Upper lobe of left lung (tissue), 6 donors: ENCODE results near the gene ASCC1. TPM values are rescaled to one million over a fixed set of nuclear protein-coding genes. Genes with fewer than 3 reads are reported as not detected.

Experiments used
- ATAC-seq, 2 donors: fragments of 200-7000 bp; cut with Tn5 transposase; one replicate each; pipeline ENCODE4 v1.9.1; 2022; ENCODE audit warnings: mild to moderate bottlenecking in 2 of 2, moderate library complexity in 2 of 2; ENCODE audit not compliant: low FRiP score in 2 of 2
- DNase-seq, 2 donors: peaks; one replicate each; pipeline ENCODE4 v3.0.0-alpha.2; 2019 to 2020
- H3K27ac ChIP-seq, 4 donors: fragments of 200-600 bp; sonication (generic); one replicate each; pipeline ENCODE4 v1.5.1; 2016 to 2019
- H3K27me3 ChIP-seq, 4 donors: fragments of 200-600 bp; sonication (generic); one replicate each; pipeline ENCODE4 v1.5.1; 2017 to 2019
- H3K36me3 ChIP-seq, 4 donors: fragments of 200-600 bp; sonication (generic); one replicate each; pipeline ENCODE4 v1.5.1; 2016 to 2019
- H3K4me1 ChIP-seq, 4 donors: fragments of 200-600 bp; sonication (generic); one replicate each; pipeline ENCODE4 v1.5.1; 2018 to 2019
- H3K4me3 ChIP-seq, 4 donors: fragments of 200-600 bp; sonication (generic); one replicate each; pipeline ENCODE4 v1.5.1; 2017 to 2019; ENCODE audit warnings: mild to moderate bottlenecking in 2 of 4, moderate library complexity in 1 of 4
- H3K9me3 ChIP-seq, 4 donors: fragments of 200-600 bp; sonication (generic); one replicate each; pipeline ENCODE4 v1.5.1; 2018 to 2019
- CTCF ChIP-seq, 6 experiments: fragments of 450-650 bp in 4 of 6; fragments of 200-600 bp in 2 of 6; sonication (generic) in 2 of 6; IDR thresholded peaks; one replicate each; pipeline ENCODE4 v1.5.1; 2016 to 2019; ENCODE audit warnings: antibody characterized with exemption in 6 of 6
- EP300 ChIP-seq, 4 donors: sonication (generic); formaldehyde crosslinking; IDR thresholded peaks; one replicate each; pipeline ENCODE4 v1.5.1; 2017; ENCODE audit warnings: antibody characterized with exemption in 4 of 4, control low read depth in 2 of 4
- POLR2A ChIP-seq, 4 donors: fragments of 450-650 bp; IDR thresholded peaks; one replicate each; pipeline ENCODE4 v1.5.1; 2016 to 2017; ENCODE audit warnings: antibody characterized with exemption in 4 of 4, mild to moderate bottlenecking in 2 of 4
- POLR2AphosphoS5 ChIP-seq, 2 donors: sonication (generic); formaldehyde crosslinking; IDR thresholded peaks; one replicate each; pipeline ENCODE4 v1.5.1; 2017; ENCODE audit warnings: antibody characterized with exemption in 2 of 2
- WGBS, 2 donors: methylation state at CpG; one replicate each; pipeline ENCODE4 v1.1.5; 2017 to 2018; 5-methylcytosine and 5-hydroxymethylcytosine counted together
- small RNA-seq, 4 donors: library from RNA; depleted of rRNA; stranded (forward); fragments of <200 nt; gene quantifications; one replicate each; pipeline ENCODE3, GENCODE V24; 2016
- total RNA-seq, 6 donors: library from RNA; depleted of rRNA in 4 of 6; stranded (reverse); fragments of >200 nt in 4 of 6; gene quantifications; one replicate each; pipeline versions ENCODE4 v1.1.0 to v1.2.1, GENCODE V29; 2016 to 2021
- donor health status: DM: no; HTN: no; CAD: no; lungs with moderate emphysema.
- donor health status: DM: no; HTN: yes; CAD: no; lungs with severe emphysema.

ASCC1 gene
- total RNA-seq, 6 donors from 2014 or later: 20.4 to 40.7 (median 24.4) TPM

- DNase-seq (no peak), ATAC-seq (no peak)
- H3K27ac ChIP-seq: no peak overlapping the region
- no peaks in the 10 kb centered on the region for H3K9me3 ChIP-seq
- H3K4me1 ChIP-seq: peaks cover 0 to 2% (median 0%) of the 10 kb centered on the region in 4 donors
- 80 to 91% methylated on average over 3 of the region's 3 CpGs for WGBS, 2 donors
- H3K36me3 ChIP-seq: no peaks in the 10 kb centered on the region
- no peaks in the 10 kb centered on the region for H3K27me3 ChIP-seq
- TF ChIP-seq POLR2A (IDR thresholded peaks at IDR 0.05) (no peak), CTCF (IDR thresholded peaks at IDR 0.05) (no peak), EP300 (IDR thresholded peaks at IDR 0.05) (no peak), POLR2AphosphoS5 (IDR thresholded peaks at IDR 0.05) (no peak)
- no peak overlapping the region for H3K4me3 ChIP-seq
Observed at GRCh38 chr10:72050873-72051272, 165.2 kb downstream of the ASCC1 start.

- no peak for TF ChIP-seq CTCF (IDR thresholded peaks at IDR 0.05)
- no peak for TF ChIP-seq EP300 (IDR thresholded peaks at IDR 0.05)
- TF ChIP-seq POLR2AphosphoS5 (IDR thresholded peaks at IDR 0.05): no peak
- TF ChIP-seq POLR2A (IDR thresholded peaks at IDR 0.05): no peak
- WGBS, 2 donors: 87 to 90% methylated on average over 5 of the region's 5 CpGs
Observed at GRCh38 chr10:72049969-72050781, 165.9 kb downstream of the ASCC1 start.

GRCh38 chr10:72049472-72049871 lies 166.6 kb downstream of the ASCC1 start:
- H3K4me3 ChIP-seq: no peak overlapping the region
- TF ChIP-seq CTCF (IDR thresholded peaks at IDR 0.05) (no peak), EP300 (IDR thresholded peaks at IDR 0.05) (no peak), POLR2AphosphoS5 (IDR thresholded peaks at IDR 0.05) (no peak), POLR2A (IDR thresholded peaks at IDR 0.05) (no peak)
- no peak overlapping the region for H3K27ac ChIP-seq
- H3K9me3 ChIP-seq: no peaks in the 10 kb centered on the region
- DNase-seq (no peak), ATAC-seq (no peak)
- no peaks in the 10 kb centered on the region for H3K36me3 ChIP-seq
- no peaks in the 10 kb centered on the region for H3K27me3 ChIP-seq
- peaks cover under 1 to 5% (median 2%) of the 10 kb centered on the region in 4 donors for H3K4me1 ChIP-seq
- WGBS, 2 donors: 82 to 86% methylated on average over 1 of the region's 1 CpG

More at GRCh38 chr10:72049969-72050781, 165.9 kb downstream of the ASCC1 start:
- peaks cover 0 to 2% (median 0%) of the 10 kb centered on the region in 4 donors for H3K4me1 ChIP-seq
- H3K9me3 ChIP-seq: no peaks in the 10 kb centered on the region
- ATAC-seq (no peak), DNase-seq (no peak)
- no peaks in the 10 kb centered on the region for H3K36me3 ChIP-seq
- no peak overlapping the region for H3K27ac ChIP-seq
- H3K4me3 ChIP-seq: no peak overlapping the region
- no peaks in the 10 kb centered on the region for H3K27me3 ChIP-seq

- Histone ChIP-seq H3K27me3 (no peaks in the 10 kb centered on the region), H3K27ac (no peak overlapping the region), H3K4me3 (no peak overlapping the region), H3K36me3 (no peaks in the 10 kb centered on the region), H3K9me3 (no peaks in the 10 kb centered on the region), H3K4me1 (peaks cover 3 to 8% (median 5%) of the 10 kb centered on the region in 4 donors)
- TF ChIP-seq EP300 (IDR thresholded peaks at IDR 0.05) (no peak), CTCF (IDR thresholded peaks at IDR 0.05) (peak; percentile 94 to 99 (median 97)), POLR2AphosphoS5 (IDR thresholded peaks at IDR 0.05) (peak in 1 of 2 donors; percentile 55), POLR2A (IDR thresholded peaks at IDR 0.05) (no peak)
- ATAC-seq (peak; percentile 92 to 96), DNase-seq (peak in 1 of 2 donors; percentile 91)
- WGBS, 2 donors: 30% methylated on average over 12 of the region's 12 CpGs
Observed at GRCh38 chr10:72048450-72049124, 167.5 kb downstream of the ASCC1 start.

Small RNA genes lying within 50 kb of the gene (small RNA-seq; reads per million reads assigned to genes)
- gene RF00019: 0 reads per million in 4 donors
- gene RF00340: 0 reads per million in 4 donors

Other genes with a start within 250 kb of the ASCC1 start
- gene SPOCK2, start 127.7 kb downstream of the ASCC1 start, total RNA-seq: 100 to 1,000 TPM in 5 of 6 donors, 10 to 100 TPM in 1; 62.9 to 532 (median 159) TPM
- gene ANAPC16, start 264 bp downstream of the ASCC1 start, total RNA-seq: 100 to 1,000 TPM in 1 of 6 donors, 10 to 100 TPM in 5; 34.6 to 110 (median 92.6) TPM
- 100 to 1,000 TPM in 5 of 6 donors, 10 to 100 TPM in 1; 81.0 to 218 (median 151) TPM for gene DDIT4, start 57.6 kb upstream of the ASCC1 start, total RNA-seq
- gene DNAJB12, start 138.6 kb upstream of the ASCC1 start, total RNA-seq: 10 to 100 TPM; 24.4 to 81.7 (median 49.2) TPM